Gastroesophageal sphincter (tissue), 4 donors: ENCODE results near the gene ATP6V0C. TPM values are rescaled to one million over a fixed set of nuclear protein-coding genes. Genes with fewer than 3 reads are reported as not detected.
A peak's percentile ranks its signal among the peaks of the same experiment; 100 is the strongest.

Experiments used
- ATAC-seq: fragments of 150-250 bp; one replicate; pipeline ENCODE4 v1.9.1; 2016; ENCODE audit warnings: mild to moderate bottlenecking, moderate library complexity
- H3K27ac ChIP-seq, 4 donors: fragments of 200-600 bp; sonication (generic) in 3 of 4; 1 replicate in 3 of 4; 2 replicates in 1 of 4; pipeline ENCODE4 v1.5.1; 2016 to 2019
- H3K27me3 ChIP-seq: fragments of 200-600 bp; sonication (generic); one replicate; pipeline ENCODE4 v1.5.1; 2019
- H3K36me3 ChIP-seq, 2 donors: fragments of 200-600 bp; sonication (generic); one replicate each; pipeline ENCODE4 v1.5.1; 2019; ENCODE audit warnings: control low read depth in 1 of 2
- H3K4me1 ChIP-seq, 3 donors: fragments of 200-600 bp; sonication (generic); 1 replicate in 2 of 3; 2 replicates in 1 of 3; pipeline ENCODE4 v1.5.1; 2016 to 2019; ENCODE audit warnings: control low read depth in 2 of 3
- H3K4me3 ChIP-seq, 2 donors: fragments of 200-600 bp; sonication (generic); one replicate each; pipeline ENCODE4 v1.5.1; 2019; ENCODE audit warnings: mild to moderate bottlenecking in 1 of 2, moderate library complexity in 1 of 2
- H3K9me3 ChIP-seq, 3 donors: fragments of 200-600 bp; sonication (generic); one replicate each; pipeline ENCODE4 v1.5.1; 2017 to 2019; ENCODE audit warnings: control low read depth in 2 of 3
- CTCF ChIP-seq, 4 experiments: fragments of 200-600 bp in 2 of 4; fragments of 450-650 bp in 2 of 4; sonication (generic) in 1 of 4; IDR thresholded peaks; one replicate each; pipeline ENCODE4 v1.5.1; 2017 to 2019; ENCODE audit warnings: antibody characterized with exemption in 4 of 4, mild to moderate bottlenecking in 2 of 4, moderate library complexity in 2 of 4
- EP300 ChIP-seq: sonication (generic); formaldehyde crosslinking; IDR thresholded peaks from one replicate; pipeline ENCODE4 v1.6.1; 2017; ENCODE audit warnings: antibody characterized with exemption, mild to moderate bottlenecking
- POLR2A ChIP-seq, 2 donors: fragments of 450-650 bp; IDR thresholded peaks; one replicate each; pipeline ENCODE4 v1.6.1; 2017; ENCODE audit warnings: antibody characterized with exemption in 2 of 2, mild to moderate bottlenecking in 2 of 2, moderate library complexity in 1 of 2
- POLR2AphosphoS5 ChIP-seq: sonication (generic); formaldehyde crosslinking; IDR thresholded peaks from one replicate; pipeline ENCODE4 v1.6.1; 2017; ENCODE audit warnings: antibody characterized with exemption
- WGBS, 2 donors: methylation state at CpG; one replicate each; pipeline ENCODE4 v1.1.5; 2018; ENCODE audit warnings: low coverage in 1 of 2; 5-methylcytosine and 5-hydroxymethylcytosine counted together
- total RNA-seq, 4 donors: library from RNA; depleted of rRNA; stranded (reverse); fragments of >200 nt; gene quantifications; one replicate each; pipeline ENCODE4 v1.1.0, GENCODE V29; 2016

The ATP6V0C gene
- total RNA-seq, 4 donors from 2014 or later: 37.5 to 62.2 (median 50.9) TPM

GRCh38 chr16:2512735-2513404 is 882 bp upstream of the ATP6V0C start:
- Histone ChIP-seq H3K36me3 (no peaks in the 10 kb centered on the region), H3K27me3 (no peaks in the 10 kb centered on the region), H3K4me1 (peaks cover 0 to 58% (median 41%) of the 10 kb centered on the region in 3 donors), H3K9me3 (no peaks in the 10 kb centered on the region), H3K27ac (peak overlapping the region; percentile 94 to 98 (median 96)), H3K4me3 (peak overlapping the region; percentile 82 to 97)
- 22 to 27% methylated on average over 2 to 5 of the region's 15 CpGs for whole genome bisulfite sequencing, 2 donors
- ATAC-seq: no peak
- TF ChIP-seq POLR2AphosphoS5: no peak
- no peak for TF ChIP-seq POLR2A (IDR thresholded peaks at IDR 0.05)
- TF ChIP-seq CTCF (IDR thresholded peaks at IDR 0.05): no peak
- no peak for TF ChIP-seq EP300

- Histone ChIP-seq H3K27me3 (no peaks in the 10 kb centered on the region), H3K36me3 (peaks cover 0 to 7% of the 10 kb centered on the region in 2 donors), H3K4me3 (peak overlapping the region; percentile 82 to 97), H3K9me3 (no peaks in the 10 kb centered on the region), H3K27ac (peak overlapping the region; percentile 94 to 98 (median 96)), H3K4me1 (peaks cover 0 to 75% (median 58%) of the 10 kb centered on the region in 3 donors)
- 0% methylated on average over 5 of the region's 63 CpGs; no CpG with 5 or more reads in 1 of the 2 donors for WGBS, 2 donors
- TF ChIP-seq POLR2A (IDR thresholded peaks at IDR 0.05): no peak
- TF ChIP-seq CTCF (IDR thresholded peaks at IDR 0.05): no peak
- no peak for TF ChIP-seq POLR2AphosphoS5
- TF ChIP-seq EP300: no peak
- no peak for ATAC-seq
Measured at GRCh38 chr16:2514333-2515179, 804 bp downstream of the ATP6V0C start.

GRCh38 chr16:2515180-2515851 is 1.6 kb downstream of the ATP6V0C start:
- peaks cover 0 to 80% (median 60%) of the 10 kb centered on the region in 3 donors for H3K4me1 ChIP-seq
- 16 to 37% methylated on average over 6 to 7 of the region's 14 CpGs for WGBS, 2 donors

GRCh38 chr16:2516391-2517240 is 2.9 kb downstream of the ATP6V0C start:
- Histone ChIP-seq H3K27me3 (no peaks in the 10 kb centered on the region), H3K27ac (peak overlapping the region in 3 of 4 donors; percentile 40 to 98 (median 96)), H3K36me3 (peaks cover 0 to 10% of the 10 kb centered on the region in 2 donors), H3K9me3 (no peaks in the 10 kb centered on the region), H3K4me3 (peak overlapping the region in 1 of 2 donors; percentile 97), H3K4me1 (peaks cover 0 to 84% (median 67%) of the 10 kb centered on the region in 3 donors)
- no peak for TF ChIP-seq POLR2A (IDR thresholded peaks at IDR 0.05)
- no peak for TF ChIP-seq CTCF (IDR thresholded peaks at IDR 0.05)
- TF ChIP-seq EP300: no peak
- TF ChIP-seq POLR2AphosphoS5: no peak
- 58 to 66% methylated on average over 7 to 9 of the region's 11 CpGs for WGBS, 2 donors
- no peak for ATAC-seq

More at GRCh38 chr16:2515180-2515851, 1.6 kb downstream of the ATP6V0C start:
- Histone ChIP-seq H3K9me3 (no peaks in the 10 kb centered on the region), H3K4me3 (peak overlapping the region; percentile 82 to 97), H3K27ac (peak overlapping the region; percentile 94 to 98 (median 96)), H3K36me3 (peaks cover 0 to 10% of the 10 kb centered on the region in 2 donors), H3K27me3 (no peaks in the 10 kb centered on the region)
- TF ChIP-seq POLR2AphosphoS5: no peak
- ATAC-seq: no peak
